B cell (primary cell): ENCODE results near the gene IRGQ. TPM values are rescaled to one million over a fixed set of nuclear protein-coding genes. Genes with fewer than 3 reads are reported as not detected.

ENCODE experiments used
- ATAC-seq: fragments of 200-7000 bp; cut with Tn5 transposase; one replicate; pipeline ENCODE4 v1.10.0; 2021; ENCODE audit warnings: low read depth, mild to moderate bottlenecking, moderate number of reproducible peaks, moderate library complexity
- CTCF ChIA-PET: fragments of 350-600 bp; sonication (Branson Sonifier 250); formaldehyde crosslinking; loops from one replicate; lab custom pipeline; 2021; ENCODE audit warnings: antibody characterized with exemption, inconsistent platforms; lab: Charles Lee
- POLR2A ChIA-PET: fragments of 350-600 bp; sonication (Branson Sonifier 250); formaldehyde crosslinking; loops from one replicate; lab custom pipeline; 2021; ENCODE audit warnings: antibody characterized with exemption; lab: Charles Lee
- DNase-seq: peaks from one replicate; pipeline ENCODE4 v3.0.0; 2013
- H2AFZ ChIP-seq: 2 replicates; pipeline ENCODE4 v1.6.1; 2012; ENCODE audit warnings: mild to moderate bottlenecking, low read depth, low read length; ENCODE audit not compliant: insufficient read depth, poor library complexity, severe bottlenecking
- H3K27ac ChIP-seq, 2 donors: 1 replicate in 1 of 2; 2 replicates in 1 of 2; pipeline ENCODE4 v1.5.1; 2012 to 2013; ENCODE audit warnings: low read length in 2 of 2, mild to moderate bottlenecking in 2 of 2, moderate library complexity in 1 of 2
- H3K27me3 ChIP-seq, 4 experiments: fragments of 200-600 bp in 1 of 4; sonication (generic) in 1 of 4; replicated peaks in 1 of 4; 1 replicate in 2 of 4; 2 replicates in 2 of 4; pipeline versions ENCODE4 v1.6.1 to v1.7.0; 2013 to 2016; ENCODE audit warnings: low read length in 3 of 4, mild to moderate bottlenecking in 2 of 4, mixed read lengths in 1 of 4, moderate library complexity in 1 of 4; ENCODE audit not compliant: insufficient read depth in 4 of 4, control insufficient read depth in 3 of 4; ENCODE audit errors: control extremely low read depth in 1 of 4
- H3K36me3 ChIP-seq, 2 experiments: replicated peaks in 1 of 2; 1 replicate in 1 of 2; 2 replicates in 1 of 2; pipeline versions ENCODE4 v1.6.1 to v1.7.1; 2013; ENCODE audit warnings: low read length in 1 of 2; ENCODE audit not compliant: insufficient read depth in 2 of 2, control insufficient read depth in 1 of 2; ENCODE audit errors: control extremely low read depth in 1 of 2, extremely low read depth in 1 of 2
- H3K4me1 ChIP-seq, 2 donors: fragments of 200-600 bp in 1 of 2; sonication (generic) in 1 of 2; 1 replicate in 1 of 2; 2 replicates in 1 of 2; pipeline versions ENCODE4 v1.5.1 to v1.6.1; 2013 to 2017; ENCODE audit warnings: low read length in 2 of 2; ENCODE audit not compliant: control insufficient read depth in 2 of 2, insufficient read depth in 2 of 2
- H3K4me2 ChIP-seq: replicated peaks from 2 replicates; pipeline ENCODE3; 2012; ENCODE audit warnings: mild to moderate bottlenecking, low read depth, low read length; ENCODE audit not compliant: poor library complexity, severe bottlenecking
- H3K4me3 ChIP-seq, 5 experiments: fragments of 200-600 bp in 1 of 5; sonication (generic) in 1 of 5; 1 replicate in 3 of 5; 2 replicates in 2 of 5; pipeline versions ENCODE4 v1.5.1 to v1.7.0; 2011 to 2016; ENCODE audit warnings: low read length in 4 of 5, mild to moderate bottlenecking in 4 of 5, low read depth in 2 of 5, control low read depth in 1 of 5, moderate library complexity in 1 of 5; ENCODE audit not compliant: insufficient read depth in 1 of 5; ENCODE audit errors: control extremely low read depth in 1 of 5, extremely low read depth in 1 of 5
- H3K79me2 ChIP-seq: fragments of 200-600 bp; sonication (generic); one replicate; pipeline ENCODE4 v1.6.0; 2016; ENCODE audit warnings: low read length; ENCODE audit not compliant: control insufficient read depth, insufficient read depth
- H3K9ac ChIP-seq: fragments of 200-600 bp; sonication (generic); 2 replicates; pipeline ENCODE4 v1.6.1; 2017; ENCODE audit warnings: mild to moderate bottlenecking, low read length, moderate library complexity
- H3K9me3 ChIP-seq, 3 donors: one replicate each; pipeline versions ENCODE4 v1.6.1 to v1.7.1; 2013; ENCODE audit warnings: low read length in 2 of 3; ENCODE audit not compliant: control insufficient read depth in 2 of 3, insufficient read depth in 1 of 3; ENCODE audit errors: control extremely low read depth in 1 of 3
- H4K20me1 ChIP-seq: 2 replicates; pipeline ENCODE4 v1.6.0; 2012; ENCODE audit warnings: mild to moderate bottlenecking, low read length; ENCODE audit not compliant: insufficient read depth, control insufficient read depth, poor library complexity, severe bottlenecking
- H3K27ac Mint-ChIP-seq: one replicate; pipeline ENCODE4 v1.8.0; 2021; ENCODE audit warnings: mixed read lengths
- H3K27me3 Mint-ChIP-seq: one replicate; pipeline ENCODE4 v1.8.0; 2021; ENCODE audit warnings: mixed read lengths
- H3K4me1 Mint-ChIP-seq: one replicate; pipeline ENCODE4 v1.8.0; 2021; ENCODE audit warnings: mixed read lengths
- H3K4me3 Mint-ChIP-seq: one replicate; pipeline ENCODE4 v1.8.0; 2021; ENCODE audit warnings: mixed read lengths
- H3K9me3 Mint-ChIP-seq: one replicate; pipeline ENCODE4 v1.8.0; 2022; ENCODE audit warnings: mixed read lengths; ENCODE audit not compliant: insufficient read depth
- EZH2 ChIP-seq: IDR thresholded peaks from 2 replicates; pipeline ENCODE4 v1.6.1; 2012; ENCODE audit warnings: borderline replicate concordance, low read depth, mild to moderate bottlenecking, moderate library complexity, low read length; ENCODE audit not compliant: insufficient read depth, poor library complexity, severe bottlenecking
- WGBS: methylation state at CpG from one replicate; pipeline ENCODE4 v1.1.5; 2013; ENCODE audit warnings: missing lambda C conversion rate; ENCODE audit not compliant: insufficient coverage; 5-methylcytosine and 5-hydroxymethylcytosine counted together
- intact Hi-C: fragments of 100-400 bp; cut with micrococcal nuclease; formaldehyde crosslinking; loops from one replicate; pipeline ENCODE4 v1.10.0; 2022
- polyA plus RNA-seq: library from polyadenylated mRNA; depleted of rRNA; stranded (reverse); fragments of >200 nt; gene quantifications from 2 replicates; pipeline ENCODE4 v1.2.3, GENCODE V29; 2012
- total RNA-seq, 2 donors: library from RNA; stranded (reverse); fragments of 120-200 nt in 1 of 2; gene quantifications; 1 replicate in 1 of 2; 2 replicates in 1 of 2; pipeline versions ENCODE4 v1.2.3 to v1.2.4, GENCODE V29; 2013 to 2022
- TF ChIP-seq, protein P1 (sequence below): fragments of 200-600 bp; IDR thresholded peaks from one replicate; pipeline ENCODE4 v1.8.0; 2022; ENCODE audit warnings: antibody characterized with exemption, mild to moderate bottlenecking

IRGQ gene
- total and polyA plus RNA-seq, 2 donors (not counting 1 experiment from before 2014, with no cell fraction given), result 20.3 to 22.6 TPM

DNA sequence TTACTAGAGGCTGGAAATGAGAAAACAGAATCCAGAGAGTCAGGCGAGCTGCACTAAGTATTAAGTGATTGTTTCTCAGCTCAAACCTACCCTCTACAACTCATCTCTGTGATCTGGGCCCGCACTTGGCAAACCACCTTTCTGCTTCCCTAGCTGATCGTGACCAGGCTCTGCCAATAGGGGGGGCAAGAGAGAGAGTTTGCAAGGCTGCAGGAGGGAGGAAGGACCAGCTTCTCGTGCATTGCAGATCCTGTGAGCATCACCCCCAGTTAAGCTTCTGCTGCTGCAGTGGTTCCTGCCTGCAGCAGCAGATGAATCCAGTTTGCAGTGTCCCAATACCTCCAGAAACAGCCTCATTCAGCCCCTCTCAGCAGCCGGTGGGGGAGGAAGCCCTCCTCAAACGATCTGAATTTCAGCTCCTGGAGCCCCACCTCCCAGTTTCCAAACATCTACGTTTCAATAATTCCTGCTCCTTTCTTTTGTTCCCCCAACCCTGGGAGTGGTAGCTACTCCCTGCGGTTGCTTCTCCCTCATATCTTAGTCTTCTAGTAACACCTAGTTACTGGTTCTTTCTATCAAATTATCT, 40.7 kb downstream of the IRGQ start:
- Histone ChIP-seq H3K9ac (no peak overlapping the region), H3K4me2 (no peak overlapping the region), H3K4me1 (peaks cover under 1 to 10% of the 10 kb centered on the region in 2 donors), H3K27me3 (no peaks in the 10 kb centered on the region), H3K27ac (no peak overlapping the region), H4K20me1 (peaks cover 28% of the 10 kb centered on the region), H2AFZ (no peak overlapping the region), H3K36me3 (peaks cover 6 to 60% of the 10 kb centered on the region in 2 experiments), H3K79me2 (peaks cover 44% of the 10 kb centered on the region), H3K4me3 (no peak overlapping the region), H3K9me3 (no peaks in the 10 kb centered on the region)
- Mint-ChIP-seq H3K27me3 (no peaks in the 10 kb centered on the region), H3K27ac (peak overlapping the region; percentile 3), H3K4me3 (no peak overlapping the region), H3K4me1 (peaks cover 11% of the 10 kb centered on the region), H3K9me3 (no peaks in the 10 kb centered on the region)
- CTCF ChIA-PET, result interaction anchor here (0.6 to 8.9 kb wide), 32 partner anchors 8 to 254 kb away, joined by 3 to 126 read pairs (median 5); partner anchors contain the start of genes IRGQ, PINLYP, XRCC1 and ZNF575
- intact Hi-C loops, result loop anchor here (1.0 kb wide), 2 partner anchors 41 to 97 kb away; partner anchors contain the start of genes IRGQ and ZNF576
- 19% methylated on average over 4 of the region's 8 CpGs for WGBS
- POLR2A ChIA-PET, result interaction anchor here (0.5 to 1.4 kb wide), 4 partner anchors 12 to 169 kb away, joined by 3 to 4 read pairs (median 4); partner anchors contain the start of genes IRGQ and ZNF576
- ATAC-seq (peak; percentile 94), DNase-seq (peak; percentile 83)
- TF ChIP-seq EZH2, result no peak
- TF ChIP-seq, protein P1, sequence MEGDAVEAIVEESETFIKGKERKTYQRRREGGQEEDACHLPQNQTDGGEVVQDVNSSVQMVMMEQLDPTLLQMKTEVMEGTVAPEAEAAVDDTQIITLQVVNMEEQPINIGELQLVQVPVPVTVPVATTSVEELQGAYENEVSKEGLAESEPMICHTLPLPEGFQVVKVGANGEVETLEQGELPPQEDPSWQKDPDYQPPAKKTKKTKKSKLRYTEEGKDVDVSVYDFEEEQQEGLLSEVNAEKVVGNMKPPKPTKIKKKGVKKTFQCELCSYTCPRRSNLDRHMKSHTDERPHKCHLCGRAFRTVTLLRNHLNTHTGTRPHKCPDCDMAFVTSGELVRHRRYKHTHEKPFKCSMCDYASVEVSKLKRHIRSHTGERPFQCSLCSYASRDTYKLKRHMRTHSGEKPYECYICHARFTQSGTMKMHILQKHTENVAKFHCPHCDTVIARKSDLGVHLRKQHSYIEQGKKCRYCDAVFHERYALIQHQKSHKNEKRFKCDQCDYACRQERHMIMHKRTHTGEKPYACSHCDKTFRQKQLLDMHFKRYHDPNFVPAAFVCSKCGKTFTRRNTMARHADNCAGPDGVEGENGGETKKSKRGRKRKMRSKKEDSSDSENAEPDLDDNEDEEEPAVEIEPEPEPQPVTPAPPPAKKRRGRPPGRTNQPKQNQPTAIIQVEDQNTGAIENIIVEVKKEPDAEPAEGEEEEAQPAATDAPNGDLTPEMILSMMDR, result peak; percentile 83

DNA sequence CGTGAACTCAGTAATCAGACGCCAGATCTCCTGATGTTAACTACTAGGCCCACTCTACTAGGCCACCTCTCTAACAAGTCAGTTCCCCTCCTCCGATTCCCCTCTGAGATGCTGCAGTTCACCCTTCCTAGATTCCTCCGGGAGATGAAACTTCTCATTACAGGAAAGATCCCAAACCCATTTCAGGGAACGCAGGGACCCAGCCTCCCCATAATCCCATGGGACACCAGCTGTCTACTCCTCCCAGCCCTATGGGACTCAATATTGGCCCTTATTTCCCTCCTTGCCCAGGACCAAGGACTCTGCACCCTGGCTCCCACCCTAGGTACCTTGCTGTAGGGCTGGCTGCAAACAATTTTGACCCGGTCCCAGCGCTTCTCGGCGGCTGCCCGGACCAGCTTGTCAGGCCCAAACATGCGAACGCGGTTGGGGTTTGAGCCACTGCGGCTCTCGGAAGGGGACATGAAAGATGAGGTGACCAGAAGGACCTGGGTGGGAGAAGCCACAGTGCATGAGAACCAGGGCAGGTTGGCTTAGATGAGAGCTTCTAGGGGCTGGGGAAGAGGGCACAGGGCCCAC, 41.5 kb downstream of the IRGQ start:
- TF ChIP-seq, protein P1, result no peak
- ATAC-seq, result no peak
- Histone ChIP-seq H3K9ac (no peak overlapping the region), H3K36me3 (peaks cover 7 to 68% of the 10 kb centered on the region in 2 experiments), H3K4me1 (peaks cover 0 to 9% of the 10 kb centered on the region in 2 donors), H4K20me1 (peaks cover 28% of the 10 kb centered on the region), H3K27ac (no peak overlapping the region), H3K27me3 (no peaks in the 10 kb centered on the region), H3K4me2 (no peak overlapping the region), H2AFZ (no peak overlapping the region), H3K79me2 (peaks cover 39% of the 10 kb centered on the region), H3K4me3 (no peak overlapping the region), H3K9me3 (no peaks in the 10 kb centered on the region)
- Mint-ChIP-seq H3K9me3 (no peaks in the 10 kb centered on the region), H3K27ac (no peak overlapping the region), H3K4me1 (peaks cover 7% of the 10 kb centered on the region), H3K27me3 (no peaks in the 10 kb centered on the region), H3K4me3 (no peak overlapping the region)
- 96% methylated on average over 14 of the region's 15 CpGs for WGBS
- ChIA-PET POLR2A (interaction anchor here (1.4 kb wide), 1 partner anchor 42 kb away, joined by 4 read pairs; the partner anchor contains the start of genes IRGQ and ZNF576), CTCF (interaction anchor here (0.6 to 8.9 kb wide), 22 partner anchors 9 to 255 kb away, joined by 3 to 126 read pairs (median 6); partner anchors contain the start of genes IRGQ, PINLYP, XRCC1 and ZNF575)
- DNase-seq, result no peak
- intact Hi-C loops, result no loop called here
